Subcutaneous adipose tissue (tissue), 4 donors: ENCODE measurements around the gene GH2. TPM values are rescaled to one million over a fixed set of nuclear protein-coding genes. Genes with fewer than 3 reads are reported as not detected.
"Not testable (repeated sequence)": the region's sequence is repeated elsewhere in the genome, so short reads cannot be mapped to it uniquely, and the experiment has no call there.

ENCODE experiments used
- CTCF ChIP-seq: fragments of 450-650 bp; IDR thresholded peaks from one replicate; pipeline ENCODE4 v1.5.1; 2016; ENCODE audit warnings: low read depth, mild to moderate bottlenecking, control low read depth, antibody characterized with exemption, moderate library complexity
- total RNA-seq, 4 donors: library from RNA; depleted of rRNA; stranded (reverse); fragments of >200 nt; gene quantifications; one replicate each; pipeline ENCODE4 v1.1.0, GENCODE V29; 2016

GH2 gene
- total RNA-seq, 4 donors from 2014 or later: not detected

GRCh38 chr17:63914471-63914870, 32.7 kb upstream of the GH2 start:
- TF ChIP-seq CTCF: no peak

GRCh38 chr17:63911657-63912100, 29.9 kb upstream of the GH2 start:
- no peak for TF ChIP-seq CTCF

- TF ChIP-seq CTCF: no peak
These were observed 29.4 kb upstream of the GH2 start, which contains the start of gene CSHL1 for GRCh38 chr17:63911041-63911635. CSHL1 (minus strand) TSS chr17:63911258; CDS start chr17:63911196, 62 bp downstream.

GRCh38 chr17:63910096-63910495, 28.4 kb upstream of the GH2 start:
- no peak for TF ChIP-seq CTCF

GRCh38 chr17:63896524-63897354, 15.0 kb upstream of the GH2 start, which contains the start of gene CSH1:
CSH1 (minus strand) TSS chr17:63896574; CDS start chr17:63896511, 63 bp downstream.
- TF ChIP-seq CTCF: not testable (repeated sequence)

- no peak for TF ChIP-seq CTCF
These were observed 1.0 kb downstream of the GH2 start for GRCh38 chr17:63880706-63881105.

GRCh38 chr17:63873577-63873976, 8.2 kb downstream of the GH2 start, which contains the start of gene CSH2:
CSH2 (minus strand) TSS chr17:63873677; CDS start chr17:63873614, 63 bp downstream.
- TF ChIP-seq CTCF: not testable (repeated sequence)
